EL (cell line): ENCODE data around the gene KDELR1.

Experiments used
- DNase-seq: peaks from one replicate; pipeline ENCODE4 v3.0.0-alpha.2; 2016

KDELR1 gene

GRCh38 chr19:48341515-48342413 lies 49.6 kb downstream of the KDELR1 start:
- DNase-seq, result no peak

DNA sequence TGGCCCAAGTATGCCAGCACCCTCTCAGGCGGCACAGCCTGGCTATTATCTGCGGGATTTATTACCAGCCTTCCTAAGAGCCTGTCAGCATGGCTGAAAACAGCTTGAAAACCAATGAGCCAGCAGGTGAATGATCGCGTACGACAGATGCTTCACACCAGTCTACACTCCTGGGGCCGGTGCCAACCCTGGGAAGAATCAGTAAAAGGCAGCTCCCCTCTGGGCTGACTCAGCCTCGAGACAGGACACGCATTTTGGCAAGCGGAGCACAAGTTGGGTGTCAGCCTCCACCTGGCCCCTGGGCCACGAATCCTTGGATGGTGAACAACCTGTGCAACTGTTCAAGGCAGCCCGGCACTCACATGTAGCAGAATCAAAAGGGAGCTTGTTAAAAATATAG lies 50.4 kb downstream of the KDELR1 start:
- no peak for DNase-seq

DNA sequence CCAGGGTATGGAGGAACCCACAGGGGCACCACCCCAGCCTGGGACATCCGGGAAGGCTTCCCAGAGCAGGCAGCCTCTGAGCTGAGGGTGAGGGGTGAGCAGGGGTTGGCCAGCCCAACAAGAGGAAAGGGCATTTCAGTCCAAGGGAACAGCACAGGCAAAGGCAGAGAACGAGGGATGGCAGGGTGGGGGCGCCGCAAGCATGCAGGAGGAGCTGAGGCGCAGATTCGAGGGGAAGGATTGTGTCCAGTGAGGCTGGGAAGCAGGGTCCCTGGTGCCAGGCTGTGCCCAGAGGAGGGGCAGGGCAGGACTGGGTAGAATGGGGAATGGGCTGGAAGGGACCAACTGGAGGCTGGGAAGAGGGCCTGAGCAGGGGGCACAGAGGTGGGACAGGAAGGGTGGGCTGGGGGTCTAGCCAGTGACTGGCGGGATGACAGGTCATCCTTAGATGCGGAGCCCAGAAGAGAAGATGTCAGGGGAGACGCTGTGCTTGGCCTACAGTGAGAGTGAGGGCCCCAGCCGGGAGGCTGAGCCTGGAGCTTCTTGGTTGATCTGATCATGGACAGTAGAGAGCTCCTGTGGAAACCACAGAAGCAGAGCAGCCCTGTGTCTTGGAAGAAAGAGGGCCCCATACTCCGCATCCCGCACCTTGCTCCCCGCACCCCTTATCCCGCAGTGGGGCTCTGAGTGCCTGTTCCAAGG lies 52.4 kb downstream of the KDELR1 start:
- no peak for DNase-seq

DNA sequence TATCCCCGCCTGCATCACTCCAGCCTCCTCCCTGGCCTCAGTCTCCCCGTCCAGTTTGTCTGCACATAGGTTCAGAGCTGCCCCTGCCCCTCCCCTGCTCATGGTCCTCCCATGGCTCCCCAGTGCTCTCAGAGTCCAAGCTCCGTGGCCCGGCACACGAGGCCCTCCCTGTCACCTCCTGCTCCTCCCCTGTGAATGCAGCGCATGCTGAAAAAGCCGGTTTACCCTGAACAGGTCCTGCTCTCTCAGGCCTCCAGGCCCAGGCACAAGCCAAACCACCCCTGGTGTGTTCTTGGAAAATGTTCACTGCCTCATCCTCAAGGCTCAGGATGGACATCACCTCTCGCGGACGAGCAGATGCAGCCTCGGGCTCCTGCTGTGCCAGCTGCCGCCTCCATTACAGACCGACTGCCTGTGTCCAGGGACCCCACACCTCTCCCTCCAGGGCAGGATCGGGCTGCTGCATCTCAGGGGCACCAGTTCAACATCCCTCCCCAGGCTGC lies 53.0 kb downstream of the KDELR1 start:
- no peak for DNase-seq

DNA sequence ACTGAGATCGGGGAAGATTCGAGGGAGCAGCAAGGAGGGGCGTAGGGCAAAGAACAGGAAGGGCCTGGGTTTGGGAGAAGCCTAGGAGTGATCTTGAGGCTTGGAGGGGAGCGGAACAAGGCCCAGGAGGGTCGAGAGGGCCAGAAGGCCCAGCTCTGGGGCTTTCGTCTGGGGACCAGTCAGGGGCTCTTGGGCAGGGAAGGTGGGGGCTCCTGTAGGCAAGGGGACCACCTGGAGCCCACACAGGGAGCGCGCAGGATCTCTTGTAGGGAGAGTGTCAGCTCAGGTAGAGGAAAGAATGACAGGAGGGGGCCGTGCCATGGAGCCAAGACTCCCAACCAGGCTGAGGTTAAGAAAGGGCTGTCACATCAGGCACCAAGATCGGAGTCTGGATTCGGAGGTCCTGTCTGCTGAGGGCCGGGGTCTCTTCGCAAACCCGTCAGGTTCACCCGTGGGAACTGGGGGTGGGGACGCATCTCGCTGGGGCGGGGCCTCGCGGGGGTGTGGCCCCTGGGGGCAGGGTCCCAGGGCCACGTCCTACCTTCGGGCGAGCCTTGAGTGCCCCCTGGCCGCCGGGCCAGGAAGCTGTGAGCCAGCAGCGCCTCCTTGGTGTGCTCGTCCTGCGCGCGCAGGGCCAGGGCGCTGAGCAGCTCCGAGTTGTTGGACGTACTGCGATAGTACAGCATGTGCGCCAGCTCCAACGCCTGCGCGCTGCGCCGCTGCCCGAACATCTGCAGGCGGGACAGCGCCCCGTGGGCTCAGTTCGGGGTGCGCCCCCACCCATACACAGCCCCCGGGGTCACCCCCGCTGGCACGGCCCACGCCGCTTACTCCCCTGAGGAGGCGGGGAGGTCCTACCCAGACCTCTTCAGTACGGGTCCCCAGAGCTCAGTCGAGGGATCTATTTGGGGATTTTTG lies 57.6 kb downstream of the KDELR1 start:
- DNase-seq, result peak; percentile 93

DNA sequence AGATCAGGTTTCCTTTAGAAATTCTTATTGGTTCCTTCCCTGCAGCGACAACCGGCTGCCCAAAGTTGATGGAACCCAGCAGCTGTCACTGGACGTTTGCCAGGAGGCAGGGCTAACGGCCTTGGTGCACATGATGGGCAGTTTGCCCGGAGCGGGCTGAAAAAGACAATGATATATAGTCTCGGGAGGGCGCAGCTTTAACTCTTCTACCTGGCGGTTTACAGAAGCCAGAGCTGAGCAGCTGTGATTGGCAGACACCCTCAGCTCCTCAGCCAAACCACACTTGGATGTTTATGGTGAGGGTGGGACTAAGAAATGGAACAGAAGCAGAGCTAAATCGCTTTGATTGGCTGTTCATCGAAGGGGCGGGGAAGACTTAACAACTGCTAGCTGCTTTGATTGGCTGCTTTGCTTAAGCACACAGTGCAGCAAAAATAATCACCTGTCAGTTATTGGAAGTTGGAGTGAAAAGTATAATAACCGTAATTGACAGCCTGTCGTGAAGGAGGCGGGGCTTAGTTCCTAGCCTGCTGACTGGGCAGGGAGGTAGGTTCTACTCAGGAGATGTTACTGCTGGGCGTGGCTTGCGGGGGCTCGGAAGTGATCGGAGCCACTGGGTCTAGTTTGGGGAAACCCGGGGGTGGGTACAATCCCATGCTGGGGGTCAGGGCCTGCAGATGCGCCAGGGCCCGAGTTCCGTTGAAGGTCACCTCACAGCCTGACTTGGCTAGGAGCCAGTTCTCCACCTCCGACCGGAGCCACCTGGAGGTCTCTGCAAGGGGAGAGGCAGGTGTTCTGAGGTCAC lies 58.5 kb downstream of the KDELR1 start:
- peak; percentile 94 for DNase-seq
